Heart right ventricle (tissue), 16 donors: Measurements from ENCODE around the gene NRXN3. TPM values are rescaled to one million over a fixed set of nuclear protein-coding genes. Genes with fewer than 3 reads are reported as not detected.

Experiments used
- ATAC-seq, 8 donors: fragments of 200-7000 bp; cut with Tn5 transposase; one replicate each; pipeline ENCODE4 v1.9.1; 2020; ENCODE audit warnings: mild to moderate bottlenecking in 8 of 8, moderate library complexity in 8 of 8, moderate number of reproducible peaks in 1 of 8
- DNase-seq, 2 donors: peaks; one replicate each; pipeline ENCODE4 v3.0.0-alpha.2; 2020
- H3K27ac ChIP-seq, 10 donors: fragments of 200-600 bp; sonication (generic) in 2 of 10; one replicate each; pipeline versions ENCODE4 v1.5.0 to v1.8.0; 2020 to 2022; ENCODE audit warnings: mild to moderate bottlenecking in 3 of 10
- H3K27me3 ChIP-seq, 7 donors: fragments of 200-600 bp; one replicate each; pipeline ENCODE4 v1.8.0; 2021 to 2022; ENCODE audit warnings: mild to moderate bottlenecking in 2 of 7
- H3K36me3 ChIP-seq, 9 donors: fragments of 200-600 bp; sonication (generic) in 1 of 9; one replicate each; pipeline versions ENCODE4 v1.5.0 to v1.8.0; 2020 to 2022; ENCODE audit warnings: mild to moderate bottlenecking in 2 of 9
- H3K4me1 ChIP-seq, 9 donors: fragments of 200-600 bp; sonication (generic) in 1 of 9; one replicate each; pipeline versions ENCODE4 v1.5.0 to v1.8.0; 2020 to 2022; ENCODE audit warnings: mild to moderate bottlenecking in 4 of 9
- H3K4me3 ChIP-seq, 10 donors: fragments of 200-600 bp; sonication (generic) in 2 of 10; one replicate each; pipeline versions ENCODE4 v1.5.0 to v1.8.0; 2020 to 2022; ENCODE audit warnings: mild to moderate bottlenecking in 7 of 10, moderate library complexity in 2 of 10
- H3K9me3 ChIP-seq, 11 donors: fragments of 200-600 bp in 10 of 11; sonication (generic) in 2 of 11; one replicate each; pipeline versions ENCODE4 v1.5.0 to v1.8.0; 2013 to 2022; ENCODE audit warnings: mild to moderate bottlenecking in 2 of 11, control low read depth in 1 of 11, moderate library complexity in 1 of 11
- whole genome bisulfite sequencing, 2 donors: extraction: QIAGEN DNeasy Blood & Tissue Kit; methylation state at CpG; one replicate each; pipeline ENCODE4 v1.1.7; 2013; ENCODE audit warnings: inconsistent platforms in 1 of 2; 5-methylcytosine and 5-hydroxymethylcytosine counted together
- intact Hi-C, 10 donors: fragments of 100-400 bp; cut with DNase I; formaldehyde crosslinking; loops; one replicate each; pipeline versions ENCODE4 v1.11.1 to v1.14.2; 2022
- polyA plus RNA-seq, 2 donors: library from polyadenylated mRNA; stranded (reverse); fragments of 200-250 nt; gene quantifications; one replicate each; pipeline ENCODE4 v1.2.3, GENCODE V29; 2013
- total RNA-seq, 10 donors: library from RNA; stranded (reverse); fragmentation: NEBNext Ultra II Directional in 3 of 10; extraction: Animal tissue kit (Norgen Biotek cat#: 25700) in 3 of 10; gene quantifications; one replicate each; pipeline versions ENCODE4 v1.2.1 to v1.2.4, GENCODE V29; 2021 to 2023
- TF ChIP-seq, protein P1 (sequence below), 9 donors: fragments of 200-600 bp; sonication (generic) in 2 of 9; IDR thresholded peaks; one replicate each; pipeline versions ENCODE4 v1.5.0 to v1.8.0; 2021 to 2022; ENCODE audit warnings: antibody characterized with exemption in 9 of 9, mild to moderate bottlenecking in 5 of 9, moderate library complexity in 1 of 9
- donor health status: Arrhythmogenic right ventricular cardiomyopathy.
- donor health status: ischemic (EF 13 %, LVEDD 7.1; RV severe dilation, severe dysfunction).
- donor health status: healthy with polysubstance abuse.
- donor health status: DM: no; HTN: yes; CAD: no.
- donor health status: DM: no; HTN: no; CAD: no.
- donor health status: ischemic (EF 25% LVEDD 6.9; RV normal size, moderate dysfunction).
- donor health status: ischemic (EF 25% LVEDD 5.7; RV mildly dilated, moderate dysfunction).
- donor health status: healthy.
- donor health status: DM: yes; HTN: yes; CAD: no.
- donor health status: Ischemic cardiomyopathy.
- donor health status: ischemic (EF 35%, LVEDD 5.7; RV mildly dilated, moderate dysfunction).
- donor health status: nonischemic (EF 11% LVEDD 7.7; RV severe dilation, severe dysfunction).
- donor health status: DM: yes; HTN: yes; CAD: no.
- donor health status: PGD.
- donor health status: ischemic (EF 29% LVEDD 5.4; RV normal size, mild dysfunction).
- donor health status: nonischemic (EF 23%, LVEDD 6.1; RV moderate dilation, normal function).

Gene NRXN3
- total and polyA plus RNA-seq, 12 donors: 0.23 to 1.8 (median 0.87) TPM

DNA sequence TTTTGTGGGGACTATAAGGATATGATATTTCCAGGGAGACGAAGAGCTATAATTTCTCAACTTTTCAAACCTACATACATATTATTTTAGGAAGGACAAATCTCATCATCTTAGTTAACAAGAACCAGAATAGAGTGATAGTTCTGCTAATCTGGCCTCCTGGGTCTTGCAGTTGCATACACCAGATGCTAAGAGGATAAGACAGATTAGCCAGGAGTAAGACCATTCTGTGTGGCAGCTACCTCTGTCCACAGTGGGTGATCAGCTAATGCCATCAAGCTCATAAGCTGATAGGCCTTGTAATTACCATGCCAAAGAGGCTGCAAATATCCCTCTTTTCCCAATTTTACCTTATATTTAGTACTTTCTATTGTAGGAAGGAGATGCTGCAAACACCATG, 776.8 kb downstream of the NRXN3 start:
- Histone ChIP-seq H3K27ac (no peak overlapping the region), H3K4me3 (no peak overlapping the region), H3K36me3 (no peaks in the 10 kb centered on the region), H3K4me1 (no peaks in the 10 kb centered on the region), H3K27me3 (peaks cover 0 to 32% (median 6%) of the 10 kb centered on the region in 7 donors), H3K9me3 (no peaks in the 10 kb centered on the region)
- intact Hi-C loops: no loop called here
- no peak for DNase-seq
- TF ChIP-seq, protein P1, sequence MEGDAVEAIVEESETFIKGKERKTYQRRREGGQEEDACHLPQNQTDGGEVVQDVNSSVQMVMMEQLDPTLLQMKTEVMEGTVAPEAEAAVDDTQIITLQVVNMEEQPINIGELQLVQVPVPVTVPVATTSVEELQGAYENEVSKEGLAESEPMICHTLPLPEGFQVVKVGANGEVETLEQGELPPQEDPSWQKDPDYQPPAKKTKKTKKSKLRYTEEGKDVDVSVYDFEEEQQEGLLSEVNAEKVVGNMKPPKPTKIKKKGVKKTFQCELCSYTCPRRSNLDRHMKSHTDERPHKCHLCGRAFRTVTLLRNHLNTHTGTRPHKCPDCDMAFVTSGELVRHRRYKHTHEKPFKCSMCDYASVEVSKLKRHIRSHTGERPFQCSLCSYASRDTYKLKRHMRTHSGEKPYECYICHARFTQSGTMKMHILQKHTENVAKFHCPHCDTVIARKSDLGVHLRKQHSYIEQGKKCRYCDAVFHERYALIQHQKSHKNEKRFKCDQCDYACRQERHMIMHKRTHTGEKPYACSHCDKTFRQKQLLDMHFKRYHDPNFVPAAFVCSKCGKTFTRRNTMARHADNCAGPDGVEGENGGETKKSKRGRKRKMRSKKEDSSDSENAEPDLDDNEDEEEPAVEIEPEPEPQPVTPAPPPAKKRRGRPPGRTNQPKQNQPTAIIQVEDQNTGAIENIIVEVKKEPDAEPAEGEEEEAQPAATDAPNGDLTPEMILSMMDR (IDR thresholded peaks at IDR 0.05): no peak
- WGBS, 2 donors: 86 to 94% methylated on average over 1 of the region's 1 CpG
- no peak for ATAC-seq

DNA sequence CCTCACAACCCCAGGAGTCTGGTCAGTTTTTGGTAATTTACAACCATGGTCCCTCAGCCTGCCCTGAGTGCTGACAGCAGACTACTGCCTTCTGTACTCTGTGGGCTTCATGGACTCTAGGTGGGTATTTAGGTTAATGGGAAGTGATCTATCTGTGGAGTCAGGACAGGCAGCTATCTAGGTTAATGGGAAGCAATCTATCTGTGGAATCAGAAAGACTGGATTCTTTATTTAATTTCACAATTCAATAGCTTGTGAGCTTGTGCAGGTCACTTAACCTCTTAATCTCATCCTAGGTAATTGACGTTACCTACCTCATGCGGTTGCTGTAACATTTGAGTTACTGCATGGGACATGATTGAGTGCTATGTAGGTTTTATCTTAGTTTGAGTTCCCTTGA, 777.5 kb downstream of the NRXN3 start:
- Histone ChIP-seq H3K27me3 (peaks cover 0 to 38% (median 8%) of the 10 kb centered on the region in 7 donors), H3K4me1 (no peaks in the 10 kb centered on the region), H3K27ac (no peak overlapping the region), H3K9me3 (no peaks in the 10 kb centered on the region), H3K36me3 (no peaks in the 10 kb centered on the region), H3K4me3 (no peak overlapping the region)
- intact Hi-C loops: no loop called here
- ATAC-seq (no peak), DNase-seq (no peak)
- WGBS, 2 donors: 83 to 85% methylated on average over 2 of the region's 2 CpGs
- TF ChIP-seq, protein P1 (IDR thresholded peaks at IDR 0.05): no peak

DNA sequence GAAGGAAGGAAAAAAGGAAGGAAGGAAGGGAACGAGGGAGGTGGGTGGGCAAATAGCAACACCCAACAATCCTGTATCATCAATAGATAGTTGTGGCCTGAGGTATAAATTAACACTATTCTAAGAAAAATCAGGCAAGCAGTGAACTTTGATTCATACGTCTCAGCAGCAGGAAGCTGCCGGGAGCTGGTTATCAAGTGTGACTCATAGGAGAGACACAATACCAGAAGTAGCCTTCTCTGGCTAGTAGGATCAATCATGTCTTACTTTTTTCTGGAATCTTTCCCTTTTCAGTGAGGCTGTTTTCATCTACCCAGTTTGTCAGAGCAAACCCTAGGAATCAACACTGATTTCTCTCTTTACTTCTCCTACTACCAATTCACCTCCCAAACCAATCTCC, 780.5 kb downstream of the NRXN3 start:
- Histone ChIP-seq H3K27me3 (peaks cover 0 to 38% (median 0%) of the 10 kb centered on the region in 7 donors), H3K4me1 (no peaks in the 10 kb centered on the region), H3K36me3 (no peaks in the 10 kb centered on the region), H3K9me3 (no peaks in the 10 kb centered on the region), H3K27ac (no peak overlapping the region), H3K4me3 (no peak overlapping the region)
- intact Hi-C loops: loop anchor here in 1 of 10 donors (10.0 kb wide), 1 partner anchor 1894 kb away; no protein-coding TSS in a partner anchor
- DNase-seq: no peak
- no peak for ATAC-seq
- WGBS, 2 donors: 22 to 24% methylated on average over 3 of the region's 3 CpGs
- TF ChIP-seq, protein P1 (IDR thresholded peaks at IDR 0.05): no peak

DNA sequence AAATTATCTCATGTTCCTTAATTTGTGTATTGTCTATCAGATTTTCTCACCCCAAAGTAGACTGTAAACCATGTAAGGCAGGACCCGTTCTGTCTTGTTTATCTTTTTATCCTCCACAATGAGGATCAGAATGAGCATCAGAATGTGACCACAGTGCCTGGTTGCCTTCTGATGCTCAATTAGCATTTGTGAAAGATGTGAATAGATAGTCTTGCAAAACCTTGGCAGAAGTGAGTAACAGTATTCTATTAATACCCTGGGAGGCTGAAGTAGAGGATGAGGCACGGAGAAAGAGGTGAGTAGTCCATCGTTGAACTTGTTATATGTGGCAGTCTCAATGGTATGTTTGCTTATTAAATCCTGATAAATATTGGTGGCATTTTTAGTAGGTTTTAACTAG, 781.4 kb downstream of the NRXN3 start:
- Histone ChIP-seq H3K27me3 (peaks cover 0 to 37% (median 0%) of the 10 kb centered on the region in 7 donors), H3K4me3 (no peak overlapping the region), H3K36me3 (no peaks in the 10 kb centered on the region), H3K27ac (no peak overlapping the region), H3K4me1 (no peaks in the 10 kb centered on the region), H3K9me3 (no peaks in the 10 kb centered on the region)
- DNase-seq (no peak), ATAC-seq (no peak)
- intact Hi-C loops: loop anchor here in 1 of 10 donors (10.0 kb wide), 1 partner anchor 1893 kb away; no protein-coding TSS in a partner anchor
- TF ChIP-seq, protein P1 (IDR thresholded peaks at IDR 0.05): no peak
- WGBS, 2 donors: 55% methylated on average over 3 of the region's 3 CpGs
